ENCODE measurements around the gene IKBKG. TPM values are rescaled to one million over a fixed set of nuclear protein-coding genes. Genes with fewer than 3 reads are reported as not detected.

IKBKG gene
- total and polyA plus RNA-seq, 2 of the 13 experiments (the other 11 are each of a cell fraction or from before 2014, with no cell fraction given), result 30.6 to 44.3 TPM

DNA sequence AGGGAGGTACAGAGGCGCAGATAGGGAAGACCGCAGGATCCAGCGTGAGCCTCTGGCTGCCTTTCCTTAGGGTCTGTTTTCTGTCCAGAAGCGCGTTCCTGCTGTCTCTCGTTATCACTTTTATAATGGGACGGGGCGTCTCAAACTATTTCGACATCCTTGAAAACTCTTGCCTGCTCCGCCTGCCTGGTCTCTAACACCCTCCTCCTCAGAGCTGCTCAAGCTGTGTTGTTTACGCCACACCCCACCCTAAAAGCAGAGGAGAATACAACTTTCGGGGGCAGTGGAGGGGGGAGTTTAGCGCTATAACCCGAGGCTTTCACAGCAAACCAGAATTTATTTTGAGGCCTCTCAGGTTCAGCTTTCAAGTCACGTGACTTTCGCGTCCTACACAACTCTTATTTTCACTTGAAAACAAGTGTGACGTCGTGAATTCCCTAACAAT lies 30.7 kb upstream of the IKBKG start:
- Histone ChIP-seq H2AFZ (ENCODE audit: low read length) (no peak overlapping the region), H3K9me3 (ENCODE audit: low read length) (no peaks in the 10 kb centered on the region), H3K79me2 (ENCODE audit: insufficient read depth, low read length) (no peaks in the 10 kb centered on the region), H3K27ac (ENCODE audit: extremely low read length, insufficient read depth, low read length) (peak overlapping the region; percentile 86), H3K9ac (ENCODE audit: insufficient read depth, low read depth, low read length) (peak overlapping the region; percentile 80), H3K4me3 (replicated peaks in 1 of 3; ENCODE audit: insufficient read depth in 1 of 3, low read depth in 2 of 3, low read length in 3 of 3) (peak overlapping the region; percentile 55 to 73 (median 60); a peak in 5 of 6 replicates), H3K4me2 (ENCODE audit: low read depth, low read length) (peak overlapping the region; percentile 91), H3K4me1 (ENCODE audit: insufficient read depth, low read length) (peaks cover 25% of the 10 kb centered on the region), H4K20me1 (ENCODE audit: insufficient read depth, low read length) (no peaks in the 10 kb centered on the region), H3K27me3 (ENCODE audit: control insufficient read depth in 1 of 2, insufficient read depth in 2 of 2, low read length in 2 of 2) (no peaks in the 10 kb centered on the region), H3K36me3 (replicated peaks in 1 of 2; ENCODE audit: control insufficient read depth in 1 of 2, insufficient read depth in 2 of 2, low read length in 2 of 2) (no peaks in the 10 kb centered on the region)
- 0% methylated on average over 3 of the region's 19 CpGs for WGBS (ENCODE audit: low lambda C conversion rate)
- BruUV-seq (replicated peaks), result TSS peak; percentile 95
- peak; percentile 60 for FAIRE-seq
- ChIA-PET POLR2A (interaction anchor here (1.2 to 3.9 kb wide), 11 partner anchors 11 to 143 kb away, joined by 3 to 34 read pairs (median 8); partner anchors contain the start of genes LAGE3, RPL10, SLC10A3 and TAFAZZIN), CTCF (ENCODE audit: low intra/inter-chr PET ratio, low total read pairs) (no interaction called here)
- peak; percentile 10 for ATAC-seq
- DNase-seq (ENCODE audit: low spot score), result no peak
- intact Hi-C loops (cut with micrococcal nuclease; ENCODE audit: unreplicated experiment), result no loop called here
- in situ Hi-C loops (cut with HindIII; ENCODE audit: extremely low pct_ligation_motif_present, low pct_unique_long_range_greater_than_20kb), result loop anchor here (5.0 kb wide), 1 partner anchor 34 kb away; no protein-coding TSS in a partner anchor
- no peak for TF ChIP-seq KMT2A (CRISPR knock-in tag; IDR thresholded peaks at IDR 0.05)
- peak; percentile 88 for TF ChIP-seq RAD51 (IDR thresholded peaks at IDR 0.05; ENCODE audit: borderline replicate concordance)
- TF ChIP-seq, protein P1, sequence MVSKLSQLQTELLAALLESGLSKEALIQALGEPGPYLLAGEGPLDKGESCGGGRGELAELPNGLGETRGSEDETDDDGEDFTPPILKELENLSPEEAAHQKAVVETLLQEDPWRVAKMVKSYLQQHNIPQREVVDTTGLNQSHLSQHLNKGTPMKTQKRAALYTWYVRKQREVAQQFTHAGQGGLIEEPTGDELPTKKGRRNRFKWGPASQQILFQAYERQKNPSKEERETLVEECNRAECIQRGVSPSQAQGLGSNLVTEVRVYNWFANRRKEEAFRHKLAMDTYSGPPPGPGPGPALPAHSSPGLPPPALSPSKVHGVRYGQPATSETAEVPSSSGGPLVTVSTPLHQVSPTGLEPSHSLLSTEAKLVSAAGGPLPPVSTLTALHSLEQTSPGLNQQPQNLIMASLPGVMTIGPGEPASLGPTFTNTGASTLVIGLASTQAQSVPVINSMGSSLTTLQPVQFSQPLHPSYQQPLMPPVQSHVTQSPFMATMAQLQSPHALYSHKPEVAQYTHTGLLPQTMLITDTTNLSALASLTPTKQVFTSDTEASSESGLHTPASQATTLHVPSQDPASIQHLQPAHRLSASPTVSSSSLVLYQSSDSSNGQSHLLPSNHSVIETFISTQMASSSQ (IDR thresholded peaks at IDR 0.05; ENCODE audit: low read depth), result no peak
- TF ChIP-seq, protein P1 (CRISPR knock-in tag; IDR thresholded peaks at IDR 0.05; ENCODE audit: borderline replicate concordance), result no peak
- no peak for TF ChIP-seq LCORL (IDR thresholded peaks at IDR 0.05)
- no peak for TF ChIP-seq LCORL (CRISPR knock-in tag; IDR thresholded peaks at IDR 0.05)
- TF ChIP-seq ZNF614 (CRISPR knock-in tag; IDR thresholded peaks at IDR 0.05; ENCODE audit: borderline replicate concordance), result no peak
- peak; percentile 13; the same call in 1 of the 2 replicates for TF ChIP-seq PHF8 (CRISPR knock-in tag; IDR thresholded peaks at IDR 0.05)
- TF ChIP-seq GABPB1 (CRISPR knock-in tag; IDR thresholded peaks at IDR 0.05), result no peak
- TF ChIP-seq ZSCAN31 (CRISPR knock-in tag; IDR thresholded peaks at IDR 0.05; ENCODE audit: low read depth), result no peak
- no peak for TF ChIP-seq JUND (CRISPR knock-in tag; IDR thresholded peaks at IDR 0.05)
- TF ChIP-seq ERF (CRISPR knock-in tag; IDR thresholded peaks at IDR 0.05), result no peak
- 0 out of 2 replicates have a peak, but pooled peaks have one; percentile 56 for TF ChIP-seq ZNF670 (CRISPR knock-in tag; IDR thresholded peaks at IDR 0.05; ENCODE audit: borderline replicate concordance)
- no peak for TF ChIP-seq MYNN (CRISPR knock-in tag; IDR thresholded peaks at IDR 0.05; ENCODE audit: low read depth)
- TF ChIP-seq GATA4 (IDR thresholded peaks at IDR 0.05; ENCODE audit: borderline replicate concordance, low read depth), result no peak
- TF ChIP-seq TSC22D2 (CRISPR knock-in tag; IDR thresholded peaks at IDR 0.05; ENCODE audit: borderline replicate concordance), result no peak
- TF ChIP-seq TCF12 (IDR thresholded peaks at IDR 0.05), result no peak
- TF ChIP-seq TCF12 (CRISPR knock-in tag; IDR thresholded peaks at IDR 0.05), result no peak
- TF ChIP-seq, protein P2, sequence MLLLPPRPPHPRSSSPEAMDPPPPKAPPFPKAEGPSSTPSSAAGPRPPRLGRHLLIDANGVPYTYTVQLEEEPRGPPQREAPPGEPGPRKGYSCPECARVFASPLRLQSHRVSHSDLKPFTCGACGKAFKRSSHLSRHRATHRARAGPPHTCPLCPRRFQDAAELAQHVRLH (CRISPR knock-in tag; IDR thresholded peaks at IDR 0.05; ENCODE audit: borderline replicate concordance, low read depth), result no peak
- TF ChIP-seq RNF2 (conservative IDR thresholded peaks at IDR 0.05; ENCODE audit: low read depth), result no peak
- no peak for TF ChIP-seq ASH2L (IDR thresholded peaks at IDR 0.05; ENCODE audit: insufficient read length, low read depth, low read length)
- no peak for TF ChIP-seq CEBPG (CRISPR knock-in tag; IDR thresholded peaks at IDR 0.05)
